ENCODE results near the gene C22orf39. TPM values are rescaled to one million over a fixed set of nuclear protein-coding genes. Genes with fewer than 3 reads are reported as not detected.

The C22orf39 gene
- total RNA-seq, 1 experiment from 2014 or later: 19.3 TPM

GRCh38 chr22:19412923-19413322, 34.6 kb downstream of the C22orf39 start:
- Histone ChIP-seq H3K4ac (ENCODE audit: low read depth, low read length) (no peak overlapping the region), H3K18ac (ENCODE audit: insufficient read length, low read depth, low read length) (no peak overlapping the region), H3T11ph (ENCODE audit: low read length) (no peak overlapping the region), H2AK5ac (ENCODE audit: insufficient read length, low read length) (no peak overlapping the region), H3K23ac (ENCODE audit: insufficient read length, low read depth, low read length) (no peak overlapping the region), H4K20me1 (ENCODE audit: control insufficient read depth, insufficient read depth, insufficient read length) (no peaks in the 10 kb centered on the region), H3K14ac (ENCODE audit: insufficient read depth, low read length) (no peak overlapping the region), H2AFZ (ENCODE audit: low read length) (no peak overlapping the region), H3K23me2 (ENCODE audit: insufficient read length, low read depth, low read length, poor library complexity, severe bottlenecking) (no peaks in the 10 kb centered on the region), H3K9ac (ENCODE audit: extremely low read depth, insufficient read length, low read length) (no peak overlapping the region), H4K91ac (ENCODE audit: insufficient read length, low read depth, low read length) (no peak overlapping the region), H3K27me3 (ENCODE audit: insufficient read depth, low read length) (no peaks in the 10 kb centered on the region), H3K27ac (ENCODE audit: insufficient read length, low read depth, low read length) (no peak overlapping the region), H2BK20ac (ENCODE audit: low read depth, low read length, poor library complexity, severe bottlenecking) (no peak overlapping the region), H3K56ac (ENCODE audit: insufficient read length, low read depth, low read length) (no peak overlapping the region), H3K9me3 (ENCODE audit: control insufficient read depth, low read depth, low read length) (no peaks in the 10 kb centered on the region), H2BK12ac (ENCODE audit: insufficient read length, low read depth, low read length) (no peak overlapping the region), H3K4me1 (ENCODE audit: insufficient read depth, low read length) (no peaks in the 10 kb centered on the region), H4K8ac (replicated peaks; ENCODE audit: insufficient read length, low read depth, low read length) (no peak overlapping the region), H3K79me1 (ENCODE audit: insufficient read depth, low read depth, low read length, poor library complexity, severe bottlenecking) (peaks cover 2% of the 10 kb centered on the region), H3K4me2 (ENCODE audit: insufficient read depth, insufficient read length, low read length) (no peak overlapping the region), H2BK120ac (ENCODE audit: low read depth, low read length, poor library complexity, severe bottlenecking) (no peak overlapping the region), H3K79me2 (ENCODE audit: insufficient read depth, low read length) (peaks cover 15% of the 10 kb centered on the region; the same call in 1 of the 2 replicates), H2BK15ac (ENCODE audit: low read depth, low read length) (no peak overlapping the region), H4K5ac (ENCODE audit: insufficient read length, low read depth, low read length) (no peak overlapping the region), H2BK5ac (ENCODE audit: insufficient read length, low read length) (no peak overlapping the region)
- Mint-ChIP-seq H3K4me1 (peaks cover 4 to 12% of the 10 kb centered on the region in 2 experiments), H3K4me3 (no peak overlapping the region), H3K27ac (peak overlapping the region; percentile 31 to 86 (median 45); a peak in 6 of 7 replicates), H3K36me3 (ENCODE audit: insufficient read depth in 1 of 3, low read depth in 3 of 3) (peaks cover 16 to 29% (median 20%) of the 10 kb centered on the region in 3 experiments; a peak in 6 of 7 replicates), H3K9me3 (peaks cover 0 to 3% of the 10 kb centered on the region in 2 experiments; a peak in 2 of 5 replicates), H3K27me3 (ENCODE audit: low read depth) (no peaks in the 10 kb centered on the region)
- no peak for DNase-seq
- WGBS (ENCODE audit: extremely low coverage, insufficient read length, low lambda C conversion rate): no CpG with 5 or more reads among the region's 4 CpGs
- no peak for TF ChIP-seq CTCF (conservative IDR thresholded peaks at IDR 0.05)

Data from H9 (cell line).